ENCODE data around the gene PKP2. TPM values are rescaled to one million over a fixed set of nuclear protein-coding genes. Genes with fewer than 3 reads are reported as not detected.
"Not testable (repeated sequence)": the region's sequence is repeated elsewhere in the genome, so short reads cannot be mapped to it uniquely, and the experiment has no call there.

PKP2 gene
- total RNA-seq, 2 donors from 2014 or later, result 0.54 to 8.8 TPM

- TF ChIP-seq CTCF (IDR thresholded peaks at IDR 0.05), result no peak
- H3K4me3 ChIP-seq, result no peak overlapping the region
- DNase-seq (ENCODE audit: low spot score), result no peak
- ATAC-seq (ENCODE audit: insufficient number of reproducible peaks, low FRiP score, low read depth), result no peak
- no peaks in the 10 kb centered on the region for H3K36me3 ChIP-seq
- peaks cover 7 to 13% of the 10 kb centered on the region in 2 donors for H3K4me1 ChIP-seq (ENCODE audit: control insufficient read depth in 1 of 2, low read depth in 2 of 2)
- no peak overlapping the region for H3K27ac ChIP-seq
- no peaks in the 10 kb centered on the region for H3K9me3 ChIP-seq
- H3K27me3 ChIP-seq (replicated peaks; ENCODE audit: insufficient read depth), result peaks cover 6% of the 10 kb centered on the region
Measured at GRCh38 chr12:32894566-32894965, 2.0 kb downstream of the PKP2 start.

- ATAC-seq (ENCODE audit: insufficient number of reproducible peaks, low FRiP score, low read depth) (no peak), DNase-seq (ENCODE audit: low spot score) (no peak)
- H3K4me3 ChIP-seq, result no peak overlapping the region
- TF ChIP-seq CTCF (IDR thresholded peaks at IDR 0.05), result no peak
- H3K27me3 ChIP-seq (replicated peaks; ENCODE audit: insufficient read depth), result peaks cover 6% of the 10 kb centered on the region
- H3K9me3 ChIP-seq, result no peaks in the 10 kb centered on the region
- H3K4me1 ChIP-seq (ENCODE audit: control insufficient read depth in 1 of 2, low read depth in 2 of 2), result peaks cover 7 to 13% of the 10 kb centered on the region in 2 donors
- no peak overlapping the region for H3K27ac ChIP-seq
- no peaks in the 10 kb centered on the region for H3K36me3 ChIP-seq
Measured at GRCh38 chr12:32893458-32893857, 3.1 kb downstream of the PKP2 start.

GRCh38 chr12:32893043-32893442 lies 3.5 kb downstream of the PKP2 start:
- ATAC-seq (ENCODE audit: insufficient number of reproducible peaks, low FRiP score, low read depth) (no peak), DNase-seq (ENCODE audit: low spot score) (no peak)
- Histone ChIP-seq H3K27ac (no peak overlapping the region), H3K9me3 (no peaks in the 10 kb centered on the region), H3K27me3 (replicated peaks; ENCODE audit: insufficient read depth) (peaks cover 6% of the 10 kb centered on the region), H3K36me3 (no peaks in the 10 kb centered on the region), H3K4me3 (no peak overlapping the region), H3K4me1 (ENCODE audit: control insufficient read depth in 1 of 2, low read depth in 2 of 2) (peaks cover 7 to 13% of the 10 kb centered on the region in 2 donors)
- no peak for TF ChIP-seq CTCF (IDR thresholded peaks at IDR 0.05)

GRCh38 chr12:32892369-32892768 lies 4.2 kb downstream of the PKP2 start:
- ATAC-seq (ENCODE audit: insufficient number of reproducible peaks, low FRiP score, low read depth); H3K4me3 ChIP-seq; H3K27me3 ChIP-seq (replicated peaks; ENCODE audit: insufficient read depth); H3K36me3 ChIP-seq; H3K27ac ChIP-seq; H3K9me3 ChIP-seq; DNase-seq (ENCODE audit: low spot score): not testable (repeated sequence)
- peaks cover 7 to 13% of the 10 kb centered on the region in 2 donors for H3K4me1 ChIP-seq (ENCODE audit: control insufficient read depth in 1 of 2, low read depth in 2 of 2)

GRCh38 chr12:32891956-32892355 lies 4.6 kb downstream of the PKP2 start:
- no peak overlapping the region for H3K4me3 ChIP-seq
- peaks cover 7 to 13% of the 10 kb centered on the region in 2 donors for H3K4me1 ChIP-seq (ENCODE audit: control insufficient read depth in 1 of 2, low read depth in 2 of 2)
- H3K36me3 ChIP-seq, result no peaks in the 10 kb centered on the region
- no peak overlapping the region for H3K27ac ChIP-seq
- ATAC-seq (ENCODE audit: insufficient number of reproducible peaks, low FRiP score, low read depth), result no peak
- no peaks in the 10 kb centered on the region for H3K9me3 ChIP-seq
- DNase-seq (ENCODE audit: low spot score), result no peak
- no peak for TF ChIP-seq CTCF (IDR thresholded peaks at IDR 0.05)
- peaks cover 6% of the 10 kb centered on the region for H3K27me3 ChIP-seq (replicated peaks; ENCODE audit: insufficient read depth)

- Histone ChIP-seq H3K27me3 (replicated peaks; ENCODE audit: insufficient read depth) (peaks cover 6% of the 10 kb centered on the region), H3K4me1 (ENCODE audit: control insufficient read depth in 1 of 2, low read depth in 2 of 2) (peaks cover 7 to 13% of the 10 kb centered on the region in 2 donors), H3K9me3 (no peaks in the 10 kb centered on the region), H3K4me3 (no peak overlapping the region), H3K27ac (no peak overlapping the region), H3K36me3 (no peaks in the 10 kb centered on the region)
- ATAC-seq (ENCODE audit: insufficient number of reproducible peaks, low FRiP score, low read depth) (no peak), DNase-seq (ENCODE audit: low spot score) (no peak)
- no peak for TF ChIP-seq CTCF (IDR thresholded peaks at IDR 0.05)
Measured at GRCh38 chr12:32891526-32891925, 5.1 kb downstream of the PKP2 start.

All from thoracic aorta (tissue), 2 donors.